Loucy (cell line): ENCODE data around the gene MBP.
A peak's percentile ranks its signal among the peaks of the same experiment; 100 is the strongest.

Experiments used
- H2AFZ ChIP-seq: fragments of 200-600 bp; sonication (generic); 2 replicates; pipeline ENCODE4 v1.6.0; 2016; ENCODE audit warnings: antibody characterized with exemption, mild to moderate bottlenecking, low read length, moderate library complexity
- H3F3A ChIP-seq: fragments of 200-600 bp; 2 replicates; pipeline ENCODE4 v1.6.0; 2016; ENCODE audit warnings: antibody characterized with exemption, low read depth, mild to moderate bottlenecking
- H3K27me3 ChIP-seq: fragments of 200-600 bp; sonication (generic); 2 replicates; pipeline ENCODE4 v1.6.1; 2014; ENCODE audit warnings: low read length, mild to moderate bottlenecking; ENCODE audit not compliant: insufficient read depth, poor library complexity, severe bottlenecking
- H3K36me3 ChIP-seq: fragments of 200-600 bp; sonication (generic); 2 replicates; pipeline ENCODE4 v1.6.1; 2016; ENCODE audit warnings: low read length; ENCODE audit not compliant: insufficient read depth
- H3K4me1 ChIP-seq: fragments of 200-600 bp; sonication (generic); 2 replicates; pipeline ENCODE4 v1.5.1; 2014; ENCODE audit warnings: low read length, mild to moderate bottlenecking; ENCODE audit not compliant: insufficient read depth, poor library complexity, severe bottlenecking
- H3K4me2 ChIP-seq: fragments of 200-600 bp; sonication (generic); 2 replicates; pipeline ENCODE4 v1.6.0; 2014; ENCODE audit warnings: antibody characterized with exemption, low read length, low read depth, mild to moderate bottlenecking; ENCODE audit not compliant: poor library complexity, severe bottlenecking
- H3K4me3 ChIP-seq: fragments of 200-600 bp; sonication (generic); 2 replicates; pipeline ENCODE4 v1.5.1; 2014; ENCODE audit warnings: low read length, mild to moderate bottlenecking, mixed read lengths; ENCODE audit not compliant: poor library complexity, severe bottlenecking
- H3K79me2 ChIP-seq: fragments of 200-600 bp; sonication (generic); 2 replicates; pipeline ENCODE4 v1.6.1; 2014; ENCODE audit warnings: low read length; ENCODE audit not compliant: insufficient read depth
- H3K9ac ChIP-seq: fragments of 200-600 bp; sonication (generic); 2 replicates; pipeline ENCODE4 v1.6.0; 2014; ENCODE audit warnings: mild to moderate bottlenecking, low read depth, low read length, moderate library complexity; ENCODE audit not compliant: poor library complexity, severe bottlenecking
- H3K9me2 ChIP-seq: fragments of 200-600 bp; sonication (generic); replicated peaks from 2 replicates; pipeline ENCODE4 v1.6.1; 2016; ENCODE audit warnings: low read depth, low read length, mixed read lengths
- H3K9me3 ChIP-seq: fragments of 200-600 bp; sonication (generic); 2 replicates; pipeline ENCODE4 v1.6.1; 2014; ENCODE audit warnings: mild to moderate bottlenecking, antibody characterized with exemption, low read length, low read depth; ENCODE audit not compliant: insufficient read depth
- H4K20me1 ChIP-seq: fragments of 200-600 bp; sonication (generic); 2 replicates; pipeline ENCODE4 v1.6.0; 2014; ENCODE audit warnings: antibody characterized with exemption, low read length, mild to moderate bottlenecking; ENCODE audit not compliant: insufficient read depth, poor library complexity, severe bottlenecking
- EZH2phosphoT487 ChIP-seq: fragments of 200-600 bp; IDR thresholded peaks from 2 replicates; pipeline ENCODE4 v1.6.1; 2018; ENCODE audit warnings: antibody characterized with exemption, mild to moderate bottlenecking, moderate library complexity, borderline replicate concordance
- TF ChIP-seq, protein P1 (sequence below): fragments of 200-600 bp; sonication (generic); conservative IDR thresholded peaks from 2 replicates; pipeline ENCODE4 v1.5.1; 2014; ENCODE audit warnings: mild to moderate bottlenecking, antibody characterized with exemption, low read length

The MBP gene

DNA sequence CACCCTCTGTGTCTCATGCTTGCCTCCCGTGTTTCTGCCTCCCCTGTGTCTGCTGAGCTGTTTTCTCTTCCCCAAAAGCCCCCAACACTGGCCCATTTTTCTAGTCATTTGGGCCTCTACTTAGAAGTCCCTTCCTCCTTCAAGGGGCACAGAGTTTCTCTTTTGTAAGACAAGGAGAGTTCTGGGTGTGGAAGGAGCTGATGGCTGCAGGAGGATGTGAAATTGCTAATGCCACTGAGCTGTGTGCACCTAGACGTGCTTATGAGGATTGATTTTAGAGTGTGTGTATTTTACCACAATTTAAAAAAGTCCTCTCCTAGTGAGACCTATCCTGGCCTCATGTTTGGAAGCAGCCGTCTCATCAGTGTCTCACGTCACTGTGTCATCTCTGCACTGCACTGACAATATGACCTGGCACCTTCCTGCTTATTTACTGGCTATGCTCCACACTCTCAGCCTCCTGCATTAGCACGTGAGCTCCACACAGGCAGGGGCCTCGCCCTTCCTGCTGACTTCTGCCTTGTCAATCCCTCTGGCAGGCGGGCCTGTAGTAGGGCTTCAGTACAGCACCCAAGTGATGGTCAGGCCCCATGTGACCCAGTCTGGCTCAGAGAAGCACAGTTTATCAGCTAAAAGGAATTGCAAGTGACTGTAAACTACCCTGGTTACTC lies 8.0 kb upstream of the MBP start:
- Histone ChIP-seq H3K36me3 (no peaks in the 10 kb centered on the region), H4K20me1 (no peaks in the 10 kb centered on the region)

DNA sequence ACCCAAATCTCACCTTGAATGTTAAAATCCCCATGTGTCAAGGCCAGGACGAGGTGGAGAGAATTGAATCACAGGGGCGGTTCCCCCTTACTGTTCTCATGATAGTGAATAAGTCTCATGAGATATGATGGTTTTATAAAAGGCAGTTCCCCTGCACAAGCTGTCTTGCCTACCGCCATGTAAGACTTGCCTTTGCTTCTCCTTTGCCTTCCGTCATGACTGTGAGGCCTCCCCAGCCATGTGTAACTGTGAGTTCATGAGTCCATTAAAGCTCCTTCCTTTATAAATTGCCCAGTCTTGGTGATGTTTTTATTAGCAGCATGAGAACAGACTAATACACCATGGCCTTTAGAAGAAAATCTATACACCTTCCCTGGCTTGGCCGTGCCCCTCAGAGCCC lies 7.4 kb upstream of the MBP start:
- H3K4me3 ChIP-seq = no peak overlapping the region
- H3K36me3 ChIP-seq = no peaks in the 10 kb centered on the region

More for the DNA sequence above, 8.0 kb upstream of the MBP start:
- no peaks in the 10 kb centered on the region for H3F3A ChIP-seq
- no peaks in the 10 kb centered on the region for H3K27me3 ChIP-seq
- TF ChIP-seq, protein P1, sequence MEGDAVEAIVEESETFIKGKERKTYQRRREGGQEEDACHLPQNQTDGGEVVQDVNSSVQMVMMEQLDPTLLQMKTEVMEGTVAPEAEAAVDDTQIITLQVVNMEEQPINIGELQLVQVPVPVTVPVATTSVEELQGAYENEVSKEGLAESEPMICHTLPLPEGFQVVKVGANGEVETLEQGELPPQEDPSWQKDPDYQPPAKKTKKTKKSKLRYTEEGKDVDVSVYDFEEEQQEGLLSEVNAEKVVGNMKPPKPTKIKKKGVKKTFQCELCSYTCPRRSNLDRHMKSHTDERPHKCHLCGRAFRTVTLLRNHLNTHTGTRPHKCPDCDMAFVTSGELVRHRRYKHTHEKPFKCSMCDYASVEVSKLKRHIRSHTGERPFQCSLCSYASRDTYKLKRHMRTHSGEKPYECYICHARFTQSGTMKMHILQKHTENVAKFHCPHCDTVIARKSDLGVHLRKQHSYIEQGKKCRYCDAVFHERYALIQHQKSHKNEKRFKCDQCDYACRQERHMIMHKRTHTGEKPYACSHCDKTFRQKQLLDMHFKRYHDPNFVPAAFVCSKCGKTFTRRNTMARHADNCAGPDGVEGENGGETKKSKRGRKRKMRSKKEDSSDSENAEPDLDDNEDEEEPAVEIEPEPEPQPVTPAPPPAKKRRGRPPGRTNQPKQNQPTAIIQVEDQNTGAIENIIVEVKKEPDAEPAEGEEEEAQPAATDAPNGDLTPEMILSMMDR = no peak
- no peak for TF ChIP-seq EZH2phosphoT487
- H2AFZ ChIP-seq = peak overlapping the region; percentile 3; the same call in 1 of the 2 replicates
- peaks cover 17% of the 10 kb centered on the region; the same call in 1 of the 2 replicates for H3K9me3 ChIP-seq
- peaks cover 48% of the 10 kb centered on the region for H3K4me1 ChIP-seq
- H3K9me2 ChIP-seq = no peaks in the 10 kb centered on the region
- no peaks in the 10 kb centered on the region for H3K79me2 ChIP-seq
- H3K4me2 ChIP-seq = no peak overlapping the region
- H3K9ac ChIP-seq = peak overlapping the region; percentile 27
- no peak overlapping the region for H3K4me3 ChIP-seq

DNA sequence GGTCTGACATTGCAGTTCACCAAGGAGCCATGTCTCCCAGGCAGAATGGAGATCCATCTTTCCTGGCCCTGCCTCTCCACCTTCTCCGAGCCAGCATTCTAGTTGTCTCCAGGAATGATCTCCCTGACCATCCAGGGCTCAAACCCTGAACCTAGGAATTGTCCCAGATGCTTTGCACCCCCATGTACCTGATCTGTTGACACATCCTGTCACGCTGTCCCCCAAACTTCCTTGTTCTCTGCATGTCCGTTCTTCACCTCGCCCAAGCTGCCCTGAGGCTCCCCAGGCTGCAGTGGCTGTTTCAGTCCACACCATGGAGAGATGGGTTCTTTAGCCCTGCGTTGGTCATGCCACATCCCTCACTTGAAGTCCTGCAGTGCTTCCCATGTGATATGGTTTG lies 7.0 kb upstream of the MBP start:
- Histone ChIP-seq H4K20me1 (no peaks in the 10 kb centered on the region), H2AFZ (no peak overlapping the region), H3F3A (no peaks in the 10 kb centered on the region), H3K27me3 (no peaks in the 10 kb centered on the region), H3K4me3 (no peak overlapping the region), H3K4me1 (peaks cover 56% of the 10 kb centered on the region), H3K79me2 (no peaks in the 10 kb centered on the region), H3K9me2 (no peaks in the 10 kb centered on the region), H3K9ac (no peak overlapping the region), H3K9me3 (peaks cover 17% of the 10 kb centered on the region; the same call in 1 of the 2 replicates), H3K36me3 (no peaks in the 10 kb centered on the region), H3K4me2 (no peak overlapping the region)
- TF ChIP-seq EZH2phosphoT487 = no peak
- TF ChIP-seq, protein P1 = no peak

More for the DNA sequence above, 7.4 kb upstream of the MBP start:
- Histone ChIP-seq H3F3A (no peaks in the 10 kb centered on the region), H3K4me2 (no peak overlapping the region), H4K20me1 (no peaks in the 10 kb centered on the region), H3K9ac (peak overlapping the region; percentile 27), H3K9me3 (peaks cover 17% of the 10 kb centered on the region; the same call in 1 of the 2 replicates), H3K27me3 (no peaks in the 10 kb centered on the region), H3K79me2 (no peaks in the 10 kb centered on the region), H2AFZ (0 out of 2 replicates have a peak overlapping the region, but pooled peaks have one; percentile 3), H3K4me1 (peaks cover 52% of the 10 kb centered on the region), H3K9me2 (no peaks in the 10 kb centered on the region)
- TF ChIP-seq, protein P1 = no peak
- TF ChIP-seq EZH2phosphoT487 = no peak
